Activated T-cell treated with anti-CD3 and anti-CD28 coated beads for 4 hours (primary cell): Measurements from ENCODE around the gene TTC39B.
"Not testable (repeated sequence)": the region's sequence is repeated elsewhere in the genome, so short reads cannot be mapped to it uniquely, and the experiment has no call there.

Experiments used
- DNase-seq: peaks from one replicate; pipeline ENCODE4 v3.0.0-alpha.2; 2020

The TTC39B gene

GRCh38 chr9:15256426-15256825, 50.6 kb downstream of the TTC39B start:
- no peak for DNase-seq

- DNase-seq, result no peak
These were observed 53.2 kb downstream of the TTC39B start for GRCh38 chr9:15253786-15254185.

- no peak for DNase-seq
These were observed 53.8 kb downstream of the TTC39B start for GRCh38 chr9:15253197-15253596.

GRCh38 chr9:15249981-15250380, 57.0 kb downstream of the TTC39B start:
- DNase-seq, result no peak

GRCh38 chr9:15249042-15249818, 57.8 kb downstream of the TTC39B start:
- DNase-seq, result no peak

GRCh38 chr9:15248621-15249020, 58.4 kb downstream of the TTC39B start:
- DNase-seq, result no peak

- no peak for DNase-seq
These were observed 58.9 kb downstream of the TTC39B start for GRCh38 chr9:15248081-15248480.

GRCh38 chr9:15246708-15247107, 60.3 kb downstream of the TTC39B start:
- DNase-seq, result no peak

GRCh38 chr9:15246243-15246642, 60.8 kb downstream of the TTC39B start:
- no peak for DNase-seq

GRCh38 chr9:15244001-15244441, 63.0 kb downstream of the TTC39B start:
- no peak for DNase-seq

GRCh38 chr9:15243081-15243480, 63.9 kb downstream of the TTC39B start:
- no peak for DNase-seq

GRCh38 chr9:15240927-15241326, 66.1 kb downstream of the TTC39B start:
- no peak for DNase-seq

- DNase-seq, result no peak
These were observed 67.2 kb downstream of the TTC39B start for GRCh38 chr9:15239816-15240215.

- no peak for DNase-seq
These were observed 68.4 kb downstream of the TTC39B start for GRCh38 chr9:15238646-15239045.

- DNase-seq, result no peak
These were observed 71.4 kb downstream of the TTC39B start for GRCh38 chr9:15235658-15236057.

GRCh38 chr9:15233941-15234490, 73.0 kb downstream of the TTC39B start:
- DNase-seq, result not testable (repeated sequence)

- not testable (repeated sequence) for DNase-seq
These were observed 74.2 kb downstream of the TTC39B start for GRCh38 chr9:15232706-15233280.

- no peak for DNase-seq
These were observed 75.0 kb downstream of the TTC39B start for GRCh38 chr9:15231788-15232635.

- DNase-seq, result no peak
These were observed 77.6 kb downstream of the TTC39B start for GRCh38 chr9:15229409-15229808.

GRCh38 chr9:15227491-15227890, 79.5 kb downstream of the TTC39B start:
- no peak for DNase-seq

GRCh38 chr9:15225564-15226126, 81.4 kb downstream of the TTC39B start:
- DNase-seq, result no peak

- no peak for DNase-seq
These were observed 84.7 kb downstream of the TTC39B start for GRCh38 chr9:15222313-15222712.

GRCh38 chr9:15221746-15222145, 85.3 kb downstream of the TTC39B start:
- DNase-seq, result no peak
